HG03571 (cell line): ENCODE results near the gene RNU5D-1.
A peak's percentile ranks its signal among the peaks of the same experiment; 100 is the strongest.

Experiments
- ATAC-seq: cut with Tn5 transposase; IDR thresholded peaks from one replicate; pipeline ENCODE4 v1.9.1; 2021; ENCODE audit not compliant: unreplicated experiment

RNU5D-1 gene

DNA sequence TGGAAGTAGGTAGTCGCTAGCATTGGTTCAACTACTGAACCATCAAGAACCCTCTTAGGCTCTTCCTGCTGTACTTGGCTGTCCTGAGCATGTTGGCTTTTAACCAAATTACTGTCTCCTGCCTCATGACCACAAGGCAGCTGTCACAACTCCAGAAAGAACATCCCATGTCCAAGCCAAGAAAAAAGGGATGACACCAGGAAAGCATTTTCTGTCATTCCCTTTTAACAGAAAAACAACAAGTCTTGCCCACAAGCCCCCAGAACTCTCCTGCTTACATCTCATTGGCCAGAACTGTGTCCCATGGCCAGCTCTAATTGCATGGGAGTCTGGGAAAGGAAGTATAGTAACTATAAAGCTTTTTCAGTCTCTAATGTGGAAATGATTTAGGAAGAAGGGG, 2.4 kb upstream of the RNU5D-1 start:
- ATAC-seq: no peak

DNA sequence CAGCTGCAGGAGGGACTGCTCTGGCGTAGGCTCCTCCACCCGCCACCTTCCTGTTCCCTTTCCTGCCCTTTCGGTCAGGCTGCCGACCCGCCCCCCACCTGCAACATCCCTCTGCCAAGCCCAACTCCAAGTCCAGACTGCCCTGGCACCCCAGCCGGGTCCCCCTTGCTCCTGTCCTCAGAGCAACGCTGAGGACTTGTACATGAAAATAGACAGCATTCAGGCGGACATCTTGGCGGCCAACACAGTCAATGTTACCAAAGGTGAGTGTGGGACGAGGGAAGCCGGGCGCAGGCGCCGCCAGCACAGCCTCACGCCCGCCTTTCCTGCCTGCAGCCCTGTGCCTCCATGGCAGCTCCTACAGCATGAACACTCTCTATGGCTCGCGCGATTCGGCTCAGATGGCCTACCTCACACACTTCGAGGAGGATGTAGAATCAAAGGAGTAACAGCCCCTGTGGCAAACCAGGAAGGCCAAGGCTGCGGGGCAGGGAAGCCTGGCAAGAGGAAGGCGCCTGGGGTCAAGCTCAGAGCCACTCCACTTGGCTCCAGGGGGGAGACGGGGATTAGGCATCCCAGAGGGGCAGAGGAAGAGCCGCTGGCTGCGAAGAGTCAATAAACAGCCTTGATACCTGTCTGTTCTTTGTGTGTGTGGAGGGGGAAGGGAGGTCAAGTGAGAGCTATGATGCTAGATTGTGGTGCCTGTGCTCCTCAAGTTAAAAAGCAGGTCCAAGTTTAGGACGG, 5.8 kb downstream of the RNU5D-1 start:
- ATAC-seq: no peak

DNA sequence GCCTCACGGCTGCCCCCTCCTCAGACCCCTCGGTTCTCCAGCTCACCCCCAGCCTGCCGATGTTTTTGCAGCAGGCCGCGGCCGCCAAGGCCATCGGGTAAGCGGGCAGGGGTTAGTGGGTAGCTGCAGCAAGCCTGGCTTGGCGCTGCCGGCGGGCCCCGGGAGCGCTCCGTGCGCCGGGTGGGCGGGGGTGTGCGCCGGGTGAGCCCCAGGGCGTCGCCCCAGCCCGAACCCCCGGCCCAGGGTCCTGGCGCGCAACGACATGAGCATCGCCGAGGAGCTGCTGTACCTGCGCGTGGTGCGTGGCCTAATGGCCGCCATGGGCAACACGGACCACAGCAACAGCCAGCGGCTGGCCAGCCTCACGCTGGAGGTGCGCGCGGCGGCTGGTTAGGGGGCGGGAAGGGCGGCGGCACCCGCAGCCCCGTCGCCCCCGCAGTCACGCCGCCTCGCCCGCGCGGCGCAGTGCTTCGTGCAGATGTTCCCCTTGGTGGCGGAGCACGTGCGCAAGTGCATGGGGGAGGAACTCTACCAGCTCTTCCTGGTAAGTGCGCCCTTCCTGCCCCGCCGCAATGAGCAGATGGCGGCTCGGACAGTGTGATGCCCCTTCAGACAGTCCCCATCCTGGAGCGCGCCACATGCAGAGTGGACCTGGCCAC, 6.5 kb downstream of the RNU5D-1 start:
- no peak for ATAC-seq

DNA sequence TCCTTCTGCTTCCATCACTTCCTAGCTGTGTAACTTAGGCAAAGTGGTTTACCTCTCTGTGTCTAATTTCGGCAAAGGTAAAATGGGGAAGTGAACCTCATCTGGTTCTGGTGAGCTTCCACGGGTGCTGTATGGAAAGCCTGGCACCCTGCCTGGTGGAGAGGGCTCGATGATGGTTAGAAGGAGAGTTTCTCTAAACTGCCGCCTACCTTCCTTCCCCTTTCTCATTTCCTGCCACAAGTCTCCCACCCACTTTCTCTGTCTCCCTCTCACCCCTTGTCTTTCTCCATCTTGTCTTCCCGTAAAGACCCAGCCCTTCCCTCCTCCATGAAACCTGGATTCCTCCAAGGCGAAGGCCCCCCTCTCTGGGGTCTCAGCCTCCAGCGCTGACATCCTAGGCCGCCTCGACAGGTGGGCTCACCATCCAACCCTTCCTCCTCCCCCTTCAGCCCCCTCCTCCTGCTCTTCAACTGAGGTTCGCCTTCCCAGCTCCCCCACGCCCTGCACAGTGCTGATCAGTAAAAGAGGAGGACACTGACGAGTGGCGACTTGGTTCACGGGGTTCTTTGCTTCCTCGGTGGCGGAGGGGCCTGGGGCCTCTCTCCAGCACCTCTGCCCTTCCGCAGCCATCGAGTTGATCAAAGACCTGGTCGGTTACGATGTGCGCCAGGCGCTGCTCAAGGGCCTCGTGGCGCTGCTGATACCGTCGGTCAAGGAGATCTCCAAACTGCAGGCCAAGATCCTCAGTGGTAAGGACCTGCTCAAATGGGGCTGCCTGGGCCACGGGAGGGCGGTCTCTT, 7.3 kb downstream of the RNU5D-1 start:
- ATAC-seq: no peak

DNA sequence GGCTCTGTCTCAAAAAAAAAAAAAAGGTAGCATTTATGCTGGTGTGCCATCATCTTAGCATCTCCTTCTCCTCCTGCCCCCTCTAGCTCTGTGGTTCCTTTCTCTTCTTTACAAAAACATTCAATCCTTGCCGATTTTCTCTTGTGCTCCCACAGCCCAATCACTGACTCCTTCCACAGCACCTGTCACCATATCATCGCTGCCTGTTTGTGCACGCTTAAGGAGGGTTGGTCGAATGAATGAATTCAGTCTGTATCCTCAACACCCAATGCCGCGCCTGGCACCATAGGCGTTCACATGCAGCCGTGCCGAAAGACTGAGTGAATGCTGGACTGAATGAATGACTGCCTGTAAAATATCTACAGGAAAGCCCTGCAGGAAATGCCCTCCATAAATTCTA, 7.9 kb downstream of the RNU5D-1 start:
- ATAC-seq: no peak

DNA sequence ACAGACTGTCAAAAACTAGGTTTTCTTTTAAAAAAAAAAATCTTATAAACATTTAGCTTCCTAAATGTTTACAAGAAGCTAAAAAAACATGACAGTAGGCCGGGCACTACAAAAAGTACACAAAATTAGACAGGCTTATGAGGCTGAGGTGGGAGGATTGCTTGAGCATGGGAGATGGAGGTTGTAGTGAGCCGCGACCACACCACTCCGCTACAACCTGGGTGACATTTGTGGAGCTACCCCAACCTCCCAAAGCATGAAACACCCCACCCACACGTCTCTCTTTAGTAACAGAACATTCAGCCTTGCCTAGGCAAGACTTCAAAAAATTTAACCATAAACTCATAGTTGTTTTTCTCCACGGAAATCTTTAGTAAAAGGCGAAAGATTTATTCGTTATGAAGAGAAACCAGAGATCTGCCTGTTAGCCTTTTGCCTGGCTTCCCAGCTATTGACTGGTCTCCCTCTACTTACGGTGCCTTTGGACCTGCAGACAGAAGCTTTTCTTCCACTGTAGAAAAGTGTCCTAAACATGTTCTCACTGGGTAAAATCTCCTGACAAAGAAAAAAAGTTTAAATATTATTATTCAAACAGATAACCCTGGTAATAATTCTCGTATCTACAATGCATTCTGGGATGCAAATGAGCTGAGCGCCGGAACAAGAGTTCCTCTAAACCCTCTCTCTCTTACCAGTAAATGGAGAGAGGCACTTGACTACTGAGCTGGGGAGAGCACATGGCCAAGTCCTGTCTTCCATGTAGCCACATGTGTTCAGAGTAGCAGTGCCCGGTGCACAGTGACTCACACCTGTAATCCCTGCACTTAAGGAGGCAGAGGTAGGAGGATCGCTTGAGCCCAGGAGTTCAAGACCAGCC, 9.2 kb downstream of the RNU5D-1 start:
- ATAC-seq: peak; percentile 60

DNA sequence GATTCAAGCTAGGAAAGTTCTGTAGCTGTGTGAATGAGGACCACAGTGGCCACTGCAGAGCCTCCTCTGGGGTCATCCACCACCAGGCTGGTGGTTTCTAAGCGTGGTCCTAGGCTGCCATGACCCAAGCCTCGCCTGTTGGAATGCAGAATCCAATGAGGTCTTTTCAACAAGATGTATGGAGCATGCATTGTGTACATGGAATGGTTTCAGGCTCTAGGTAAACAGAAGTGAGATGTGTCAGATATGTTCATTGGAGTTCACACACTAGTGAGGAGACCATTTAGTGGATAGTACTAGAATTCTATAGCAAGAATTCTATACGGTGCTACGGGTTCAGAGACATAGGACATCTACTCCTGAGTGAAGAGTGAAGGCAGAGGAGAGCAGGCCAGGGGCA, 10.7 kb downstream of the RNU5D-1 start:
- ATAC-seq: no peak

DNA sequence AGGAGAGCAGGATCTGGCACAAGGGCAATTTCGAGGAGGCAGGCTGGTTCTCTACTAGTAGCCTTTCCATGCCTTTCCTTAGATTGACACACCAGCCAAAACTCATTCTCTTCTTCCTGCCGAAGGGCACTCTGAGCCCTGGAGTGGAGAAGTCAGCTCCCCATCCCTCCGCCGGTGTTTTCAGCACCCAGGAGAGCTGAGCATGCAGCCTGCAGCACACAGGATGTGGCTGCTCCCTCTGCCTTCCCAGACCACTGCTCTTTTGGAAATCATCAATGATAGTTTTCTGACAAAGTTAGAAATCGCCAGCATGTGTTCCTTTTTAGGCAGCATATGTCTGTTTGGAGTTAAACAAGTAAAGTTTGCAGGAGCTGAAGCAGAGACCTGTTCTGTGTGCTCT, 11.7 kb downstream of the RNU5D-1 start:
- ATAC-seq: no peak

DNA sequence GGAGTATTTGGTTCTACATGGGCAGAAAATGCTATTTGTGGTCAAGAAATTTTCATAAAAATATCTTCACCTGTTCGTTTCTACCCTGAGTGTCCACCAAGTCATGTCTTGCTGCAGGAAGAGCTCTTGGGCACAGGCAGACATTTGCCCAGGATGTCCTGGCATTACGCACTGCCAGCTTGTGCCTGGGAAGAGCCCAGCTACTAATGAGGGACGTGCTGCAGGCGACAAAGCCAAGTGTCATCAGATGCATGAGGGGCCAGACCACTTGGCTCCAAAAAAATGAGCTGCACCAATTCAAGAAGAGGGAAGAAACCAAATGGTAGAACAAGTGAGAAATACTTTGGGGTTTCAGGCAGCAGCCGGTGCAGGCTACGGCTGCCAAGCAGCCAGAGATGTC, 12.9 kb downstream of the RNU5D-1 start:
- no peak for ATAC-seq

DNA sequence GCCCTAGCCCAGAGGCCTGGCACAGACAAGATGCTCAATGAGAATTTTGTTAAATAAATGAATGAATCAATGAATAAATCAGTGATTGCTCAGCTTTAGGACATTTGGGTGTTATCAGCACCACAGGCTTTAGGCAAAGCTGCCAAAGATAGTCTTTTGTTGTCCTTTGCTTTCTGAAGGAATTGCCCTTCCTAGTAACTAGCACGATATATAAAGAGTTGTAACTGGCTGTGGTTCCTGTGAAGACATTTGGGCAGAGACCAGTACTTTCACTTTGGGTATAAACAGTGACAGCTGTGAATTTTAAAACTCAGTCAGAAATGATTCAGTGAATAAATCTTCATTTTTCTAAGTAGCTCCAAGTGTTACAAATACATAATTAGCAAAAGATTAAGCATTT, 13.3 kb downstream of the RNU5D-1 start:
- ATAC-seq: no peak

DNA sequence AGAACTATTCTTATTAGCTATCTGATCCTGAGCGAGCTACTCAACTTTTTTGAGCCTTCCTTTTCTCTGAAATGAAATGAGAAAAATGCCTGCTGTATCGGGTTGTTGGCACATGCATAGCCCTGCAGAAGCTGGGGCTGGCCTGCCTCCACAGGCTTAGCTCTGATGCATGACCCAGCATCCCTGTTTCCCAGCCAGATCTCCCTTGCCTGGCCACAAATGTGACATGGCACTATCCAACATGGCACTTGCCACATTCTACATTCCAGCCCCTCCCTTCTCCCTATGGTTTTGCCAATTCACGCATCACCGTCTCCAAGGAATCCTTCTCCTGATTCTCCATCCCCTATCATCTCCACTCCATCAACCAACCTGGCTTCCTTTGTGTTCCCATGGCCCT, 13.8 kb downstream of the RNU5D-1 start:
- ATAC-seq: no peak

DNA sequence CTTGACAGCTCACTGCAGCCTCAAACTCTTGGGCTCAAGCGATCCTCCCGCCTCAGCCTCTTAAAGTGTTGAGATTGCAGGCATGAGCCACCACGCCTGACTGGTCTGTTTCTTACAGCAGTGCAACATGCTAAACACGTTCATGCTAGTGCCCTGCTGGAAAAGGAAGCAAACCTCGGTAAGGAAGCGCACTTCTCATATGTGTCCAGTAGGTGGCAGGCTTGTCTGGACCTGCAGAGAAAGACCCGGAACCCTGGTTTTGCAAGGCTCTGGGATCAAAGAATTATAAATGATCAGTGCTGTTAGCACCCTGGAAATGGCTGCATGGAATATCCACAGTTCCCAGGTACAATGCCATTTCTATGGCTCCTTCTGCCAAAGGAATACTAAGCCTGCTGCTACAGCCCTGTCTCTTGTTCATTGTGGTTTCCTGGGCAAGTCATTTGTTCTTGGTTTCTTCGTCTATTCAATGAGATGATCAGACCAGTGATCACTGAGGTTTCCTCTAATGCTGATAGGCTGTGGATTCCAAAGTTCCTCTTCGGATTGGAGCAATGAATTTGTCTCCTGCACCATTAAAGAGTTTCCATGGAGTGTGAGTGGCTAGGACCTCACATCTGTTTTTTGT, 15.9 kb downstream of the RNU5D-1 start:
- no peak for ATAC-seq

DNA sequence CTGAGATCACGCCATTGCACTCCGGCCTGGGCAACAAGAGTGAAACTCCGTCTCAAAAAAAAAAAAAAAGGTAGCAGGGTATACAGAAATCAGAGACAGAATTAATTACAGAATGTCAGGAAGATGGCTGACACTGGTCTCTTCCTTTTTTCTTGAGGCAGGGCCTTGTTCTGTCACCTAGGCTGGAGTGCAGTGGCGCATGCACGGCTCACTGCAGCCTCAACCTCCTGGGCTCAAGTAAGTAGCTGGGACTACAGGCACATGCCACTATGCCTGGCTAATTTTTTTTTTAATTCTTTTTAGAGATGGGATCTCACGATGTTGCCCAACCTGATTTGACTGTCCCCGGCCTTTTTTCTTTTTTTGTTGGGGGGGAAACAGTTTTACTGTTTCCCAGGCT, 16.4 kb downstream of the RNU5D-1 start:
- ATAC-seq: no peak

DNA sequence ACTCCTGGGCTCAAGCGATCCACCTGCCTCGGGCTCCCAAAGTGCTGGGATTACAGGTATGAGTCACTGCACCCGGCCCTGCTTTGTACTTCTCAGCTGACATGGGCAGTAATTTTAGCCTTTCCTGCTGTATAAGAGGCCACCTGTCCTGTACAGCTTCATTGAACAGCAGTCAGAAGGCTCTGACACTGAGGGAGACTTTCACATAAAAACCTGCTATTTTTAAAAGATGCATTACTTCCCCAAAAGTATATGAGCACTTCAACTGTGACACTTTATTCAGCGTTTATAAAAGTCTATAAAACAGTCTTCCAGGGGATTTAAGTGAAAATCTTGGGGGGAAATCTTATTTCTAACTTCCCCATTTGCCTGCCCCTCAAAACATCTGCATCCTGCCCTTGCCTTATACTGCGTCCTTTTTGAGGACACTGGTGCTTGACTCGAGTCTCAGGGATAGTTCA, 17.6 kb downstream of the RNU5D-1 start:
- peak; percentile 52 for ATAC-seq

DNA sequence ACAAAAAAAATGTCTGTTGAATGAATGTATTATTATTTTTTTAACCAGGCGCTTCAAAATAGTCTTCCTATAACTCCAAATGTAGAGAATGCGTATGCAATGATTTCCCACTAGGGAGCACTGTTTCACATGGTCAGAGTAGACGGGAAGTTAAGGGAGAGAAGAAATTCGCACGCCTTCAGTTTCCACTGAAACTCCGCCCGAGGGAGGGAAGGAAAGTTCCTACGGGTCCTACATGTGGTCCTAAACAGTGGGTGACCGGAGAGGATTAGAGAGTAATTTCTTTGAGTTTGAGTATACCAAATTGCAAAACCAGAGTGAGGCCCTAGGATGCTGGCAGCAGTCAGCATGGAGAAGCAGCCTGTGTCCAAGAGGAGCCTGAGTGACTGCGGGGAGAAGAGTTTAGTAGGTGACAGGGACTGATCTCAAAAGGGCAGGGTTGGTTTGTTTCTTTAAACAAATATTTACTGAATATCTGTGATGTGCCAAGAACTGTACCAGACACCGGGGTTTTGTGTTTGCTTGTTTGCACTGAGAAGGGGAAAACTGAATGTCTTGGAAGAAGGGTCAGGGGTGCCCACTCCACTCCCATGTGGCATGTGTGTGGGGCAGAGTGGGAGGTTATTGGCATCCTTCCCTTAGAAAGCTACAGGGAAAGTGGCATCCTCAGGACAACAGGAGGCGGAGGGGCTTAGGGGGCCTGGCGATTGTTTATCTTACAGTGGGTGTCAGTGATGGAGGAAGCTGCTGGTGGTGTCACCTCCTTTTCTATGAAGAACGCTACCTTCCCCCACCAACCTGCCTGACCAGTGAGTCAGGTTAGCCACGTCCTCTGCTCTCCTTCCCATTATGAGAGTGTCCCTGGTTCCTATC, 22.8 kb downstream of the RNU5D-1 start:
- ATAC-seq: no peak

DNA sequence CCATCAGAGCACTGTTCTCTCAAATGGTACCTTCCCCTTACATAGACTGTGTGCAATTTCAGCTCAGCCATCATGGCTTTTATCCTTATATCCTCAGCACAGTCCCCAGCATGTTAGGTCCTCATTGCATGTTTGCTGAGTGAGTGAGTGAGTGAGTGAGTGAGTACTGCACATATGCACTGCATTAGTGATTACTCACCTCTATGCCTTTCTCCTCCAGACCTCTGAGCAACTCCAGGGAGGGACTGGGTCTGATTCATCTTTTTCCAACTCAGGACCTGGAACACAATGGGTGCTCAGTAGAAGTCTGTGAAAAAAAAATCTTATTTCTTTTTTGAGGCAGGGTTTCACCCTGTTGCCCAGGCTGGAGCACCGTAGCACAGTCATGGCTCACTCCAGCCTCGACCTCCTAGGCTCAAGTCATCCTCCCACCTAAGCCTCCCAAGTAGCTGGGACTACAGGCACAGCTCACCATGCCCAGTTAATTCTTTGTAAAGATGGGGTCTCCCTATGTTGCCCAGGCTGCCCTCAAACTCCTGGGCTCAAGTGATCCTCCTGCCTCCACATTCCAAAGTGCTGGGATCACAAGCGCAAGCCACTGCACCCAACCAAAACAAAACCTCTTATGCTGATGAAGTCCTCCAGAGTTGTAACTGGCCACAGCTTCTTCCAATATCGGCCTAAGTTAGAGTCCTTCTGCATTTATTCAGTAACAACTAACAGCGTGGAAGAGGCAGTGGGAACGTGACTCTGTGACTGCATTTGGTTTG, 23.7 kb downstream of the RNU5D-1 start:
- ATAC-seq: no peak

DNA sequence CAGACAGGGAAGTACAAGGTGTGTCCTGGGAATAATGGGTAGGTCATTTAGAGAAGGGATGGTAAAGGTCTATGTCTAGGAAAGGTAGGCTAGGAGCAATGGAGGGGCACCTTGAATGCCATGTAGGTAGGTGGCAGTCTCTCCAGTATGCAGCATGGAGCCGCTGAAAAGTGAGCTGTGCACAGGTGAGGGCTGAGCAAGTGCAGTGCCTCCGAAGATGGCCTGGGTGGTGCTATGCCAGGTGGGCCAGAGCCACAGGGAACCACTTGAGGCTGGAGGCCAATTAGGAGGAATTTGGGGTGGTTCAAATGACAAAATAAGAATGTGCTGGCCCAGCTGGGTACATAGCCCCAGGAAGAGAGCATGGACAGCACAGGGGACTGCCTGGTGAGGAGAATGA, 25.0 kb downstream of the RNU5D-1 start:
- ATAC-seq: no peak

DNA sequence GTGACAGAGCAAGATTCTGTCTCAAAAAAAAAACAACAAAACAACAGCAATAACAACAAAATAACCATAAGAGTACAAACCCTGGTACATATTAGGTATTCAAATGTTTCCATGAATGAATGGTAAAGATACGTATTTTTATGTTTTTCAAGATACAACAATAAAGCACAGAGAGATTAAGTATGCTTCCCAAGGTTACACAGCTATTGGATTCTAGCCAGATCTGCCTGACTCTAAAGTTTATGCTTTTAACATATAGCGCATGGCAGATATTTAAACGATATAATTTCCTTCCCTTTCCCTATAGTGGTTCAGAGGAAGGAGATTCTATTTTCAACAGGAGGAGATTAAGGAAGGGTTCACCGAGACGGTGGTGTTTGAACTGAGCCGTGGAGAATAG, 25.5 kb downstream of the RNU5D-1 start:
- ATAC-seq: no peak

DNA sequence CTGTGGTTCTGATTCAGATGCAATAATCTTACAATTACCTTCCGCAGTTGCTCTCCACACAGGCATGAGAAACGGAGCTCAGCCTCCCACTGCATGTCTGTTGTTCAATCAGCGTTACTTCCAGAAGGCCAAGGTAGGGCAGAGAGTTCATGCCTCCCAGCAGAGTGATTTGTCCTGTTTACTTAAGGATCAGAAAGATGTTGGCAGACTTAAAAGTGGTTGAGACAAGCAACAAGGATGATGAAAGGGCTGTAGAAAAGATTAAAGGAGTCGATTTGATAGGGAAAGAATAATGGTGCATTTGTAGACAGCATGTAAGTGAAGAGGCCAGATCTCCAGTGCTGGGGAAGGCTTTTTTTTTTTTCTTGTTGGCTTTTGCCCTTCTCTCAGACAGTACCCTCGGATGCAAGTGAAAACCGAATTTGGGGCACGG, 29.8 kb downstream of the RNU5D-1 start:
- no peak for ATAC-seq
